Measurements from ENCODE around the gene CHP2.

GRCh38 chr16:23803591-23804123 is 48.8 kb downstream of the CHP2 start:
- TF ChIP-seq CTCF (IDR thresholded peaks at IDR 0.05) (peak; percentile 76), EZH2 (IDR thresholded peaks at IDR 0.05; ENCODE audit: borderline replicate concordance, insufficient read depth, low read depth, low read length, poor library complexity, severe bottlenecking) (no peak)

All from B cell (primary cell).